ENCODE data around the gene RXRG. TPM values are rescaled to one million over a fixed set of nuclear protein-coding genes. Genes with fewer than 3 reads are reported as not detected.

RXRG gene
- total and polyA plus RNA-seq, 4 donors: 0.23 to 2.2 TPM; not detected in 2

DNA sequence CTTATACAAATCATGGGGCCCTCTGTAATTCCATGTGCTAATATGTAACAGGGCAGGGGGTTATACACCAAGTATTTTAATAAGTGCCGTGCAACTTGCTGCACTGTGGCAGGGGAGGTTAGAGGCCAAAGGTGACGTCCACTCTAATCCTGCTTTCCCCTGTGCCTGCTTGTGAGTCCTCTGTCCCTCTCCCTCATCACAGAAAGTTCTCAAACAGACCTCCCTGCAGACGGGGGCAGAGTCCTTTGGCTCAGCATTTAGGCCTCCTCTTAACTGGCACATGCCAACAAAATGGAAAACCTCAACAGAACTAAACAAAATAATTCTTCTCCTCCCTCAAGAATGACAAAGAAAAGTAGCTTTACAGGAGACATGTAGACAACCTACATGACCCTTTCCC lies 2.9 kb downstream of the RXRG start:
- H3K27me3 ChIP-seq (ENCODE audit: control insufficient read depth in 1 of 2, insufficient read depth in 2 of 2, low read length in 1 of 2): peaks cover 0 to 1% of the 10 kb centered on the region in 2 donors

GRCh38 chr1:165441166-165441880 lies 3.6 kb downstream of the RXRG start:
- intact Hi-C loops (cut with DNase I): no loop called here
- Histone ChIP-seq H3K36me3 (ENCODE audit: control insufficient read depth in 1 of 2, insufficient read depth in 2 of 2, low read length in 1 of 2) (no peaks in the 10 kb centered on the region), H3K27ac (ENCODE audit: low read depth in 1 of 2, low read length in 2 of 2) (no peak overlapping the region), H3K4me3 (ENCODE audit: low read length in 2 of 2) (no peak overlapping the region), H3K9me3 (ENCODE audit: control insufficient read depth, low read length) (no peaks in the 10 kb centered on the region), H3K4me1 (ENCODE audit: control insufficient read depth in 1 of 2, insufficient read depth in 2 of 2, low read length in 2 of 2) (peaks cover 0 to 2% of the 10 kb centered on the region in 2 donors), H3K27me3 (ENCODE audit: control insufficient read depth in 1 of 2, insufficient read depth in 2 of 2, low read length in 1 of 2) (peaks cover 0 to 1% of the 10 kb centered on the region in 2 donors)
- WGBS, 2 donors: 85 to 88% methylated on average over 5 of the region's 5 CpGs
- DNase-seq (no peak), ATAC-seq (ENCODE audit: low FRiP score) (no peak)

More for the DNA sequence above, 2.9 kb downstream of the RXRG start:
- Histone ChIP-seq H3K9me3 (ENCODE audit: control insufficient read depth, low read length) (no peaks in the 10 kb centered on the region), H3K27ac (ENCODE audit: low read depth in 1 of 2, low read length in 2 of 2) (no peak overlapping the region), H3K4me3 (ENCODE audit: low read length in 2 of 2) (no peak overlapping the region), H3K36me3 (ENCODE audit: control insufficient read depth in 1 of 2, insufficient read depth in 2 of 2, low read length in 1 of 2) (no peaks in the 10 kb centered on the region), H3K4me1 (ENCODE audit: control insufficient read depth in 1 of 2, insufficient read depth in 2 of 2, low read length in 2 of 2) (peaks cover 0 to 2% of the 10 kb centered on the region in 2 donors)
- intact Hi-C loops (cut with DNase I): no loop called here
- no peak for DNase-seq
- 86 to 90% methylated on average over 3 of the region's 3 CpGs for WGBS, 2 donors
- ATAC-seq (ENCODE audit: low FRiP score): no peak

GRCh38 chr1:165439330-165439729 lies 5.6 kb downstream of the RXRG start:
- ATAC-seq (ENCODE audit: low FRiP score): no peak
- WGBS, 2 donors: 52 to 59% methylated on average over 6 of the region's 6 CpGs
- DNase-seq: no peak
- Histone ChIP-seq H3K4me1 (ENCODE audit: control insufficient read depth in 1 of 2, insufficient read depth in 2 of 2, low read length in 2 of 2) (peaks cover 0 to 2% of the 10 kb centered on the region in 2 donors), H3K36me3 (ENCODE audit: control insufficient read depth in 1 of 2, insufficient read depth in 2 of 2, low read length in 1 of 2) (no peaks in the 10 kb centered on the region), H3K27me3 (ENCODE audit: control insufficient read depth in 1 of 2, insufficient read depth in 2 of 2, low read length in 1 of 2) (peaks cover 0 to 1% of the 10 kb centered on the region in 2 donors), H3K4me3 (ENCODE audit: low read length in 2 of 2) (no peak overlapping the region), H3K27ac (ENCODE audit: low read depth in 1 of 2, low read length in 2 of 2) (no peak overlapping the region), H3K9me3 (ENCODE audit: control insufficient read depth, low read length) (no peaks in the 10 kb centered on the region)
- intact Hi-C loops (cut with DNase I): no loop called here

GRCh38 chr1:165436994-165437393 lies 7.9 kb downstream of the RXRG start:
- intact Hi-C loops (cut with DNase I): no loop called here
- peaks cover 0 to under 1% of the 10 kb centered on the region in 2 donors for H3K27me3 ChIP-seq (ENCODE audit: control insufficient read depth in 1 of 2, insufficient read depth in 2 of 2, low read length in 1 of 2)
- WGBS, 2 donors: 75 to 83% methylated on average over 2 of the region's 2 CpGs
- no peak overlapping the region for H3K27ac ChIP-seq (ENCODE audit: low read depth in 1 of 2, low read length in 2 of 2)
- no peak for DNase-seq
- no peaks in the 10 kb centered on the region for H3K9me3 ChIP-seq (ENCODE audit: control insufficient read depth, low read length)
- no peaks in the 10 kb centered on the region for H3K4me1 ChIP-seq (ENCODE audit: control insufficient read depth in 1 of 2, insufficient read depth in 2 of 2, low read length in 2 of 2)
- H3K4me3 ChIP-seq (ENCODE audit: low read length in 2 of 2): no peak overlapping the region
- H3K36me3 ChIP-seq (ENCODE audit: control insufficient read depth in 1 of 2, insufficient read depth in 2 of 2, low read length in 1 of 2): no peaks in the 10 kb centered on the region
- no peak for ATAC-seq (ENCODE audit: low FRiP score)

- Histone ChIP-seq H3K9me3 (ENCODE audit: control insufficient read depth, low read length) (no peaks in the 10 kb centered on the region), H3K27me3 (ENCODE audit: control insufficient read depth in 1 of 2, insufficient read depth in 2 of 2, low read length in 1 of 2) (no peaks in the 10 kb centered on the region), H3K27ac (ENCODE audit: low read depth in 1 of 2, low read length in 2 of 2) (no peak overlapping the region), H3K4me1 (ENCODE audit: control insufficient read depth in 1 of 2, insufficient read depth in 2 of 2, low read length in 2 of 2) (no peaks in the 10 kb centered on the region), H3K4me3 (ENCODE audit: low read length in 2 of 2) (no peak overlapping the region), H3K36me3 (ENCODE audit: control insufficient read depth in 1 of 2, insufficient read depth in 2 of 2, low read length in 1 of 2) (no peaks in the 10 kb centered on the region)
- ATAC-seq (ENCODE audit: low FRiP score): no peak
- 78 to 80% methylated on average over 2 of the region's 2 CpGs for WGBS, 2 donors
- intact Hi-C loops (cut with DNase I): no loop called here
- no peak for DNase-seq
Observed at GRCh38 chr1:165435801-165436200, 9.1 kb downstream of the RXRG start.

GRCh38 chr1:165434281-165434680 lies 10.6 kb downstream of the RXRG start:
- 40 to 50% methylated on average over 2 of the region's 2 CpGs for WGBS, 2 donors
- Histone ChIP-seq H3K9me3 (ENCODE audit: control insufficient read depth, low read length) (no peaks in the 10 kb centered on the region), H3K4me1 (ENCODE audit: control insufficient read depth in 1 of 2, insufficient read depth in 2 of 2, low read length in 2 of 2) (no peaks in the 10 kb centered on the region), H3K27ac (ENCODE audit: low read depth in 1 of 2, low read length in 2 of 2) (no peak overlapping the region), H3K4me3 (ENCODE audit: low read length in 2 of 2) (no peak overlapping the region), H3K36me3 (ENCODE audit: control insufficient read depth in 1 of 2, insufficient read depth in 2 of 2, low read length in 1 of 2) (no peaks in the 10 kb centered on the region), H3K27me3 (ENCODE audit: control insufficient read depth in 1 of 2, insufficient read depth in 2 of 2, low read length in 1 of 2) (no peaks in the 10 kb centered on the region)
- ATAC-seq (ENCODE audit: low FRiP score) (no peak), DNase-seq (no peak)
- intact Hi-C loops (cut with DNase I): no loop called here

DNA sequence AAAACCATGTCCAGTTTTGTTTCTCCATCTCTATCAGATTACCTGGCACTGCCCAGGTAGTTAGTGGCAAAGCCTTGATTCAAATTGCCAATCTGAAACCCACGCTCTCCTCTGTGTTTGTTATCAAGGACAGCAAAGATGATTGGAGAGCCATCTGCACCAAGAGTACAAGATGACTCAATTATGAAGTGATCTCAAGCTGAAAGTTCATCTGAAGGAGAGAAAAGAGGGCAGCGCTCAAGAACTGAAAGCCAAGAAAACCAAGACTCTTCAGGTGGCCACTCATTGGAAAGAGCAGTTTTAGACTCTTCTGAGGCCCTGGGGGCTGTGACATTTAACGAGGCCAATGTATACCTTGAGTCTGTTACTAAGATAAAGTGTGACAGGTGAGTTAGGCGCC lies 13.8 kb downstream of the RXRG start:
- 87 to 90% methylated on average over 4 of the region's 4 CpGs for WGBS, 2 donors
- Histone ChIP-seq H3K4me1 (ENCODE audit: control insufficient read depth in 1 of 2, insufficient read depth in 2 of 2, low read length in 2 of 2) (no peaks in the 10 kb centered on the region), H3K9me3 (ENCODE audit: control insufficient read depth, low read length) (no peaks in the 10 kb centered on the region), H3K36me3 (ENCODE audit: control insufficient read depth in 1 of 2, insufficient read depth in 2 of 2, low read length in 1 of 2) (no peaks in the 10 kb centered on the region), H3K4me3 (ENCODE audit: low read length in 2 of 2) (no peak overlapping the region), H3K27ac (ENCODE audit: low read depth in 1 of 2, low read length in 2 of 2) (no peak overlapping the region), H3K27me3 (ENCODE audit: control insufficient read depth in 1 of 2, insufficient read depth in 2 of 2, low read length in 1 of 2) (no peaks in the 10 kb centered on the region)
- ATAC-seq (ENCODE audit: low FRiP score) (no peak), DNase-seq (no peak)
- intact Hi-C loops (cut with DNase I): no loop called here

DNA sequence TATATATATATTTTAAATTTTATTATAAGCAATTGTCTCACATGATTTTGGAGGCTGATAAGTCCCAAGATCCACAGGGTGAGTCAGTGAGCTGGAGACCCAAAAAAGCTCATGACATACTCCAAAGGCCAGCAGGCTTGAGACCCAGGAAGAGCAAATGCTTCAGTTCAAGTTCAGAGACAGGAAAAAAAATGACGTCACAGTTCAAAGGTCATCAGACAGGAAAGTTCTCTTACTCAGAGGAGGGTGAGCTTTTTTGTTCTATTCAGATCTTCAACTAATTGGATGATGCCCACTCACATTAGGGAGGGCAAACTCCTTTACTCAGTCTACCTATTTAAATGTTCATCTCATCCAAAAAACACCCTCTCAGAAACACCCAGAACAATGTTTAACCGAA lies 18.2 kb downstream of the RXRG start:
- H3K36me3 ChIP-seq (ENCODE audit: control insufficient read depth in 1 of 2, insufficient read depth in 2 of 2, low read length in 1 of 2): no peaks in the 10 kb centered on the region
- ATAC-seq (ENCODE audit: low FRiP score): no peak
- H3K27me3 ChIP-seq (ENCODE audit: control insufficient read depth in 1 of 2, insufficient read depth in 2 of 2, low read length in 1 of 2): no peaks in the 10 kb centered on the region
- no peak for DNase-seq
- H3K27ac ChIP-seq (ENCODE audit: low read depth in 1 of 2, low read length in 2 of 2): no peak overlapping the region
- H3K4me1 ChIP-seq (ENCODE audit: control insufficient read depth in 1 of 2, insufficient read depth in 2 of 2, low read length in 2 of 2): no peaks in the 10 kb centered on the region
- intact Hi-C loops (cut with DNase I): no loop called here
- no peaks in the 10 kb centered on the region for H3K9me3 ChIP-seq (ENCODE audit: control insufficient read depth, low read length)
- 79 to 88% methylated on average over 2 of the region's 2 CpGs for WGBS, 2 donors
- H3K4me3 ChIP-seq (ENCODE audit: low read length in 2 of 2): no peak overlapping the region

- Histone ChIP-seq H3K9me3 (ENCODE audit: control insufficient read depth, low read length) (no peaks in the 10 kb centered on the region), H3K4me3 (ENCODE audit: low read length in 2 of 2) (no peak overlapping the region), H3K27ac (ENCODE audit: low read depth in 1 of 2, low read length in 2 of 2) (no peak overlapping the region), H3K4me1 (ENCODE audit: control insufficient read depth in 1 of 2, insufficient read depth in 2 of 2, low read length in 2 of 2) (no peaks in the 10 kb centered on the region), H3K27me3 (ENCODE audit: control insufficient read depth in 1 of 2, insufficient read depth in 2 of 2, low read length in 1 of 2) (no peaks in the 10 kb centered on the region), H3K36me3 (ENCODE audit: control insufficient read depth in 1 of 2, insufficient read depth in 2 of 2, low read length in 1 of 2) (no peaks in the 10 kb centered on the region)
- intact Hi-C loops (cut with DNase I): no loop called here
- ATAC-seq (ENCODE audit: low FRiP score) (no peak), DNase-seq (no peak)
- 85 to 88% methylated on average over 2 of the region's 2 CpGs for WGBS, 2 donors
Observed at GRCh38 chr1:165425621-165426020, 19.3 kb downstream of the RXRG start.
